T-helper 1 cell (primary cell): ENCODE measurements around the gene C1QTNF1.

Experiments used
- DNase-seq, 5 donors: peaks; one replicate each; pipeline ENCODE4 v3.0.0-alpha.2; 2012 to 2020

The C1QTNF1 gene

DNA sequence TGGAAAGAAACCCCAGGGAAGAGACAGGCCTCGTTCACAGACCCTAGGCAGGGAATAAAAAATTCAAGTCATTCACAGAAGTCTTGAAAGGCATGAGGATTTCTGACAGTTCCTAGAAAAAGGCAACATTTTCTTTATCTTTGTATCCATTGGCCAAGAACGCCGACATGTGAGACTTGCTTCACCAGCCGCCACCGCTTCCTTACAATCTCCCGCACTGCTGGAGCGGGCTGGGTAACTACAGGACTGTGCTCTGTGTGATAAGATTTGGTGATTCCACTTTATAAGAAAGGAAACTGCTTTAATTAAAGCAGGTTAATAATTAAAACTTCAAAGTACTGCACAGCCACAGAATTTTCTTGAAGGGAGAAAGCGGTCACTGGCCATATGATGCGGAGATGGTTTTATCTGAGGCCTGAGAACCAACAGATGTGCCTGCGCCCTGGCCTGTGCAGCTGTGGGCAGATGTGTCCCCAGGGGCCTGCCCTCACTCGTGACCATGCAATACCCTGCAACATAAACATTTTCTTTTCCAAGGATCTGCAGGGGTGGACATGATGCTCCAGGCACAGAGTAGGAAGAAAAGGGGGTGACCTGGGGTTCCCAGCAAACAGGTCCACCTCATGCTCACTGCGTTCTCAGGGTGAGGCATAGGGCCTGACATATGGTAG, 31.3 kb upstream of the C1QTNF1 start:
- no peak for DNase-seq

DNA sequence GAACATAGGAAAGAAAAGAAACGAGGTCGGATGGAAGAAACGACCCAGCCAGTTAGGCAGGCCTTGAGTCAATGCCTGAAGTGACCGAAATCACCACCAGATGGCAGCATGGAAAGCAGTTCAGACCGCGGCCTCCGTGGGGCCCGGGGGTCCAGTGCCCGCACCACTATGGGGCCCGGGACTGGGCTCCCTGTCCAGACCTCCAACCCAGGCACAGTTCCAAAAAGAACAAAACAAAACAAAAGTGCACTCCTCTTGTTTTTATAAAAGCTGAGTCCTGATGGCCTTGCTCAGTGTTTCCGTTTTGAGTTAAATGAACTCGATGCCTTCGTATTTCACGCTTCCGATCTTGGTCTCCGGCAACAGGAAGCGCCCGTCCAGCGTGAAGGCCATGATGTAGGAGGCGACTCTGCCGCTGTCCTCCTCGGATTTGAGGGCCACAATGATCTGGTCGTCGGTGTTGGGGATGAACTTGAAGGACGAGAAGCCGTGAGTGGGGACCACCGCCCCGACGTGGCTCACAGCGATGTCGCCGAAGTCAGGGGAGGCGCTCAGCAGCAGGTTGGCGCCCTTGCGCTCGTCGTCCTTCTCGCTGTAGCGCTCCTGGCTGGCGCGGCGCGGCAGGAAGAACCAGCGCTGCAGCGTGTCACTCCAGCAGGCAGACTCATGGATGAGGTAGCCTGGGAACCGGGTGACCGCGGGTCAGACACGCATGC, 30.6 kb upstream of the C1QTNF1 start:
- peak in 3 of 5 donors; percentile 26 to 39 (median 32) for DNase-seq

DNA sequence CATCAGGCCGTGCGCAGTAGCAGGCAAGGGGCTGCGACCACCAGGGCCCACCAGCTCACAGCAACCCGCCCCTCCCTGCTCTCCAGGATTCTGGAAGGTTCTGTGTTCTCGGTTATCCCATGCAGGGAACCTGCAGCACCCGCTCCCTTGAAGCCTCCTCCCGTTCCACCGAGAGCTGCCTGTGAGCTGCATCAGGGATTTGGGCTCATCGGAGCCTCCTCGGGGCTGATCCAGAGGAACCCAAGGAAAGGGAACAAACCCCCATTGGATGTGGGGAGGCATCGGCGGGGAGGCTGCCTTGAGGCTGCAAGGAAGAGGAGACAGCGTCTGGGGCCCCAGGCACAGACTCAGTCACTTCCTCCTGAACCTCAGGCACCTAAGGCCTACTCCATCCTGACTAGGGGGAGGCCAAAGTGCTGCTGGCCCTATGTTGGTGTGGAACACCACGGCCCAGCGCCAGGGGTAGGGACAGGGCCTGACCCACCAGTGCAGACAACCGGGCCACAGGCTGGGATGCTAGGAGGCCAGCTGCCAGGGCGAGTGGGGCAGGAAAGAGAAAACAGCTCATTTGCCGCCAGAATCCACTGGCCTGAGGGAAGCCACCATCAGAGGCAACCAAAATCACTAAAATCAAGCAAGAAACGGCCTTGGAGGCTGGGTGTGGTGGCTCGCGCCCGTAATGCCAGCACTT, 29.8 kb upstream of the C1QTNF1 start:
- no peak for DNase-seq

DNA sequence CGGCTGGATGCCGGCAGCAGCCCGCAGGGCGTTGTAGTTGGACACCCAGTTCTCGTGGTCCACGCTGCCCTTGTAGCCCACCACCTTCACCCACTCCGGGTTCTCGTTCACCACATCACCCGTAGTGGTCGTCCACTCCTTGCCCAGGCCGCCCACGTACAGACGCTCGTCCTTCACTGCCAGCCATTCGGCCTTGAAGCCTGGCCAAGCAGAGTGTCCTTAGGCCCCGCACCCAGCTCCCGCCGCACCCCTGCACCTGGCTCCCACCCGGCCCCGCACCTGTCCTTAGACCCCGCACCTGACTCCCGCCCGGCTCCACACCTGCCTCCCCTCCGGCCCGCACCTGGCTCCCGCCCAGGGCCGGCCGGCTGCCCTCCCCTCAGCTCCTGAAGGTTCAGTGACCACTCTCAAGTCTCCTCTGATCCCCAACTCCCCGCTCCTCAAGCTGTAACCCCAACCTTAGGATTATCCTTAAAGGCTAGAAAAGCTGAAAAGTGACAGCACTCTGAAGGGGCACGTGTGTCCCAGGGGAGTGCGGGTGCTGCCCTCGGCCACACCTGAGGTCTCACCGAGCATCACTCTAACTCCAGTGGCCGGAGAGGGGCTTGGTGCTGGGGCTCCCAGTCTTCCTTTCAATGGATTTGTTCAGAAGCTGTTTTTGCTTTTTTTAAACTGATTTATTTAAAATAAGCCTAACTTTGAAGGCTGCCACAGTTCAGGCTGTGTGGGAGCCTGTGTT, 28.8 kb upstream of the C1QTNF1 start:
- DNase-seq: peak in 1 of 5 donors; percentile 10

DNA sequence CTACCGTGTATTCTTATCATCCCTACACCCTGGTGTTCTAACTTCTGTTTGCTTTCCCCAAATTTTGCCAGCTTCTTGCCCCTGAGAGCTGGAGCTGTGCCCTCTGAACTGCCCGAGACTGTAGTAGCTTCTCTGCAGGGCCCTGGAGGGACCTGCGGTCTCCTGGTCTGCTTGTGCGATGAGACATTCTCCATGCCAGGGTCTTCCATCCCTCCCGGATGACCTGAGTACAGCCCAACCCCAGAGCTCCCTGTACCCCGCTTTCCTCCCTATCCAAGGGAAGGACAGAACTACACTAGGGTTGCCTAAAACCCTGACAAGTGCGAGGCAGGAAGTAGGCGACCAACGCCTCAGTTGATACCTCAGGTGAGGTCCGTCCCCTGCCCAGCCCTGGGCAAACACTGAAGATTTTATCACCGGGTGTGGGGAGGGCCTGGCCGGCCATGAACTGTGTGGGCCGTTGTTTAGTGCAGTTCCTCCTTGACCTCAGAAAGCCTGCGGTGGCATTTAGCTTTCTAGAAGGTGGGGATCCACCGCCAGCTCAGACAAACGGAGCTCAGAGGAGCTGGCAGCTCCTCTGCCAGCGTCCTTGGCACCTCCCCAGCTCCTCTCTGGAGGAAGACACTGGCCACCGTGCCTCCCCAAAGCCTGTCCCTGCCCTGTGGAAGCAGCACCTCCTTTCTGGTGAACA, 28.1 kb upstream of the C1QTNF1 start:
- DNase-seq: no peak

DNA sequence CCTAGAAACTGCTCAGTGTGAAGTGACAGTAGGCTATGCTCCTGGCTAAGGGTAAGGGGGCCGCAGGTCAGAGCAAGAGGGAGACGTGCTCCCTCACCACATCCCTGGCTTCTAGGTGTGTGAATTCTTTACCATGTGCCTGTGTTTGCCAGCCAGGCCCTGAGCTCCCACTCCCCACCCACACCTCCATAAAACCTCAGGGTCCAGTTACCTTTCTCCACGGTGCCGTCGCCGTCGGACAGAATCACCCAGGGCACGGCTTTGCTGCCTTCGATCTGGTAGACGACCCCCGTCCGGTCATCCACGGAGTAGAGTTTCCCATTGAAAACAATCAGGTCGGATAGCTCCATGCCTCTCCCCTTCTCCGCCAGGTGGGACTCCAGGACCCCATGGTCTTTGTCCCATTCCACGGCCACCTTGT, 27.2 kb upstream of the C1QTNF1 start:
- no peak for DNase-seq

DNA sequence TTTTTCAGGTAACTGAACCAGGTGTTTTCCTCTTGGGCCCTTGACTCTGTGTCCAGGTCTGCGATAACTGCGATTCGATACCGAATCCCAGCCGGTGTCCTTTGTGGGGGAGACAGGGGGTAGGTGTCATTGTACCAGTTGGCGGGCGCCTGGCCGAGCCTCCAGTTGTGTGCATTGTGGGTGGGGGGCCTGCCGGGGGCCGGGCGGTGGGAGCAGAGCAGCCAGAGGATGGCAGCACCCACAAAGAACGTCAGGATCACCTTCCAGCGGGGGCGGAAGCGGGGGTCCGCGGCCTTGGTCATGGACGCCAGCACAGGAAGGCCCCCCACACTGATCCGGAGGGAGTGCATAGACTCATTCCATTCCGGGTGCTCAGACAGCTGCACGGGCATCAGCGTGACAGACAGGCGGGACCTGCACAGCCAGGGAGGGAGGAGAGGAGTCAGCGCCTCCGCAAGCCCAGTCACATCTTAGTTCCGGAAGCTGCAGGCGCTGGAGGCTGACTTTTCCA, 26.7 kb upstream of the C1QTNF1 start:
- no peak for DNase-seq

DNA sequence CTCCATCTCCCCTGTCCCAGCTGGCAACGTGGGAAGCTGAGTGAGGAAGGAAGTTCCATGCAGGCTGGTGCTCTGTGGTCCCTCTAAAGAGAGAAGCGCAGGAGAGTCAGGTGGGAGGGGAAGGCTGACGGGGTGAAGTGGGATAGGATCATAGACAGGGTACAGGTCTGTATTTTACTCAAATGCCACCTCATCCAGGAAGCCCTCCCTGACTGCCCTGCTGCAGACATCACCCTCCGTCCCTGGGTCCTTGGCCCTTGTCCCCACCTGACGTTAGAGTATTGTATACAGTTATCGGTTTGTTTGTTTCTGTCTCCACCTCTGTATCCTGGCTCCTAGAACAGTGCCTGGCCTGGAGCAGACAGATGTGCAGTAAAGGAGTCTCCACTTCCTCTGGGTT, 26.1 kb upstream of the C1QTNF1 start:
- DNase-seq: no peak

DNA sequence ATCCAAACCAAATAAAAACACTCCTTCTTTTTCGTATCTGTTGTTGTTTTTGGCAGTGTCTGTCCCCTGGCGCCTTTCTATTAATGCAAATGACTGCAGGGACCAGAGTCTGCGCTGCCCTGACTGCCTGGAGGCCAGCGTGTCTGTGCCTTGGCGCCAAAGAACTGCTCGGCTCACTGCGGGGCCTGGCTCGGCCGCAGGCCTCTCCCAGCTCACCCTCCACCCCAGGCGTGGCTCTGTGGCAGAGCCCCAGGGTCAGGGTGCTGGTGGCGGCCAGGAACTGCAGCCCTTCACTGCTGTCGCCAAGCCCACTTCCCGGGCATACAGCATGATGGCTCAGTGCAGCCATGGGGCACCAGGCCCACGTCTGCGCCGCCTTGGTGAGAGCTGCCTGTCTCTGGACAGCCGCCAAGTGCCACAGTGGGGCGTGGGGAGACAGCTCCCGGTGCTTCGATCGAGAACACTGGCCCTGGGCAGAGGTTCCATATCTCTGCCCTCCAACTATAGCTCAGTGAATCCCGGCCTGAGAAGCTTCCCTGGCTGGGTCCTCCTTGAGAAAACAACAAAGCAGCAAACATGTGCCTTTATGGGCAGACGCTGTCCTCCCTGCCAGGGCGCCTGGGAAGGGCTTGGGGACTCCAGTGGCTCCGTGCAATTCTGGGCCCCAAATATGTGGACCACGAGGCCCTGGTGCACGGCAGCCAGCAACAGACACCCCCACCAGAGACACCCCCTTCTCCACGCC, 25.5 kb upstream of the C1QTNF1 start:
- no peak for DNase-seq

DNA sequence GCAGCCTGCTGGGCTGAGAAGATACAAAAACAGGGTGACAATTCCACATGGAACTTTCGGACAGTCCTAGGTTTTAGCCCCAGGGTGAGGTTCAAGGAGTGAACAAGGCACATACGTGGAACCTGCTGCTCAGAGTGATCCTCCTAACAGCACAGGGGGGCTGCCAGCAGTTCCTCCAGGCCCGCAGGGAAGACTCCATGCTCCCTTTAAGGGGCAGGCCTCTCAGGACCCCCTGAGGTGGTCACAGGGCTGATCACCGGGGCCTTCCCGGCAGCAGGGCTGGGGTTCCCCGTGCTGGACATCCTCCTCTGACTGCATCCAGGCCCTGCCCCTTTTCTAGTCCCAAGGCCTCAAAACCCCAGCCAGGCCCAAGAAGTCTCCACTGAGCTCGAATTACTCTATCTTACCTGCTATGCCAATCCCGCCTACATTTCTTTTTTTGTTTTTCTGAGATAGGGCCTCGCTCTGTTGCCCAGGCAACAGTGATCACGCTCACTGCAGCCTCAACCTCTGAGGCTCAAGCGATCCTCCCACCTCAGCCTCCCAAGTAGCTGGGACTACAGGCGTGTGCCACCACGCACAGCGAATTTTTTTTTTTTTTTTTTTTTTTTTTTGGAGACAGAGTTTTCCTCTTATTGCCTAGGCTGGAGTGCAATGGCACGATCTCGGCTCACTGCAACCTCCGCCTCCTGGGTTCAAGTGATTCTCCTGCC, 24.8 kb upstream of the C1QTNF1 start:
- DNase-seq: no peak

DNA sequence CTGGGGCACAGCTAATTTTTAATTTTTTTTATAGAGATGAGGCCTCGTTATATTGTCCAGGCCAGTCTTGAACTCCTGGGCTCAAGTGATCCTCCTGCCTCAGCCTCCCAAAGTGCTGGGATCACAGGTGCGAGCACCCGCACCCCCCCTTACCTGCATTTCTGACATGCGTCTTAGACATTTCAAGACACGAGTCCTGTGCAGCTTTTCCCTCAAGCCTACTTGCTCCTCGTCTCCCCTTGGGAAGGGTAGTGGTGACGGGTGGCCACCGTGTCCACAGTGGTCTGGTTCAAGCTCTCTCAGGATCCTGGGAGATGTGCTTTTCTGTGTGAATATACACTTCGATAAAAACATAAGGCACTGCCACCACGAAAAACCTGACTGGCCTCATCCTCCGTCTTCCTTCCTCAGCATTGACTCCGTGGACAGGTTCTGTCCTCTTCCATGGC, 24.0 kb upstream of the C1QTNF1 start:
- no peak for DNase-seq

DNA sequence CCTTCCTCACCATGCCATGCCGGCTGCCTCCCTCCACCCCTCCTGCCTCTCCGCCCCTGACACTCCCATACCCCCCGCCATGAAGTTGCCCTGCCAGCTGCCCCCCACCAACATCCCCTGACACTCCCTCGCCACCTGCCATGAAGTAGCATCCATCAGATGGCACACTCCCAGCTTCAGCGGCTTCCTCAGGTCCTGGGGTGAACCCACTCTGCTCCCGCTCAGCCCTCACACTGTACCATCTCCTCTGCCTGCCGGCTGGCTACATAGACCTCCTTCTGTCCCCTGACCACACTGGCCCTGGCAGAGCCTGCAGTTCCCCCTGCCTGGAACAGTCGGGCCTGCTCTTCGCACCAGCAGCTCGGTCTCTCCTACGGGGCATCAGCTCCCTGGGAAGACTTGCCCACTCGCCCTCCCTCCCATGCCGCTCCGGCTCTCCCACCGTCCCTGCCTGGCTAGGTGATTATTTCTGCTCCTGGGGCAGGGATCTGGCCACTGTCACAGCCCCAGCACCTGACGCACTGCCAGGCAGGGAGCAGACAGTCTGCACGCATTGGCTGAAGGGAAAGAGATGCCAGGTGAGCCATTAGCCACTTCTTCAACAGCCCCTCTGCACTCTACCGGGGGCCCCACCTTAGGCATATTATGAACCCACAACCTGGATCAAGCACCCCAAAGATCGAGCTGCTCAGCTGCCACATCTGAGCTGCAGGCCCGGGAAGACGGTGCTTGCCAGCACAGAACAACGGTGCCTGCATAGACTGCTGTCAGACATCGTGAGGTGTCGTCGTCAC, 23.4 kb upstream of the C1QTNF1 start:
- no peak for DNase-seq

DNA sequence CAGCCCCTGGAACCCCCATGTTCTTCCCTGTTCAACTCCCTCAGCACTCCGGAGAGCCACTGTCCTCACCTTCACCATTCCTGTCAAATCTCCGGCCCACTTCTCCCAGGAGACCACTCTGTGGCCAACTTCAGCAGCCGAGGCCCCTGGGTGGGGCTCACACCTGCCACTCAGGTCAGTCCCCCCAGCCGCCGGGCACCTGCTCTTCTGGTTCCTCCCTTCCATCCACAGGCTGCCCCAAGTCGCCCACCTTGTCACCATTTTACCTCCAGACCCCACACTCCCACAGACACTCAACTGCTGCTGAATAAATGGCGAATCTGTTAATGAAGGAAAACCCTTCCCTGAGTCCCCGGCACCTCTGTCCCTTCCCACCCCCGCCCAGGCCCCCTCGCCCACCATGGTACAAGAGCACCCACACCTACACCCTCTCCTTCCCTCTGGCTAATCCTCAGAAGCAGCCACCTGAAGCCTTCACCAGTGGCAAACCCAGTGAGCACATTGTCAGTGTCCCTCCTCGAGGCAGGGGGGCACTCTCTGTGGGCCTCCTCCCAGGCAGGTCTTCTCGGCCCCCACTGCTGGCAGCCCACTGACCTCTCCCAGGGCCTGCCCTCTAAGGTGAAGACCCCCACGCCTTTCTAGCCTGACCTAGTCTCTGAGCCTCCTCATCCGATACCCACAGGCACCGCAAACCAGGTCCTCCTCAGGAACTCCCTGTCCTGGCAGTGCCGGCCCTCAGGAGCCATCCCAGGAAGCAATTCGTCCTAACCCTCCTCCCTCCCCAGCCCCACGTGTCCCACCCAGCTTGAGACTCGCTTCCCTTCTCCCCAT, 22.6 kb upstream of the C1QTNF1 start:
- DNase-seq: no peak

DNA sequence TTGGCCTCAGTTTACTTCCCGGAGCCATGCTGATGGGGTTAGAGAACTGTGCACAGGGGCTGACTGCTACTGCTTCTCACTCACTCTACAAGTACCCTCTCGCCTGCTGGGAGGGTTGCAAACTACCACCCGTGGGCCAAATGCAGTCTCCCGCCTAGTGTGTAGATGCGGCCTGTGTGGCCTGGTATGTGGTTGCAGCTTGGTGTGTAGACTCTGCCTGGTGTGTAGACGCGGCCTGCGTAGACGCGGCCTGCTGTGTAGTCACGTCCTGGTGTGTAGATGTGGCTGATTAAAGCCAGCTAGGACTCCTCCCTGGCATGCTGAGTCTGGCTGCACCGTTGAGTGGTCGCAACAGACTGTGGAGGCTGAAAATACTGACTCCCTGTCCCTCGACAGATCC, 21.7 kb upstream of the C1QTNF1 start:
- DNase-seq: no peak

DNA sequence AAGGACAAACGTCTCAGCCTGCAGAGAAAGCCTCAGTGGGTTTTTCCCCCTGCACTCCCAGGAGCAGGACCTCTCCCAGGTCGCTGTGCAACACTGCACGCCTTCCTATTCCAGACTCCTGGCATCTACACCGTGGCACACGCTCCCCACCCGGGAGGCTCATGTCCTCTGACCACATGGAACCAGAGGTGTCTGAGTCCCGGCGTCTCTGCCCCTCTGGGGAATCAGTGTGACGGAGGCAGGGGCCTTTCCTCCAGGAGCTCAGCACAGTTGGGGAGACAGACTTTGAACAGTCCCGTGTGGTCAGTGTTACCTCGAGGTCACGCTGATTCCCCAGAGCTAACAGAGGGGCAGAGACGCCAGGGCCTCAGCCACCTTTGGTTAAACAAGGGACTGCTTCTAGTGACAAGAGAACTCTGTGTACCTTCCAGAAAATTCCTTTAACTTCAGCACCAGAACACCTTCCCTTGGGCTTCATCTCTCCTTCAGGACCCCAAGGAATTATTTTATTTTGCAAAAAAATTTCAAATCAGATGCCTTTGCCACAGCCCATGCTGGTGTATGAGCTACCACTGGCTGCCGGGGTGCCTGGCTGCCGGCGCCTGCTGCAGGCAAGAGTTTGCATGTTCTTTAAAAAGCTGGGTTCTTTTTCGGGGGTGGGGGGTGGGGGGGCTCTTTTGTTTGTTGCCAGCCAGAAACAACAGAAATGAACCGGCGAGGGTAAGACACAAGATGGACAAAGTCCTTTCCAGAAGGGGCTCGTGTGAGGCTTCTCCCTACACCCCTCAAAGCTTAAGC, 21.0 kb upstream of the C1QTNF1 start:
- no peak for DNase-seq

DNA sequence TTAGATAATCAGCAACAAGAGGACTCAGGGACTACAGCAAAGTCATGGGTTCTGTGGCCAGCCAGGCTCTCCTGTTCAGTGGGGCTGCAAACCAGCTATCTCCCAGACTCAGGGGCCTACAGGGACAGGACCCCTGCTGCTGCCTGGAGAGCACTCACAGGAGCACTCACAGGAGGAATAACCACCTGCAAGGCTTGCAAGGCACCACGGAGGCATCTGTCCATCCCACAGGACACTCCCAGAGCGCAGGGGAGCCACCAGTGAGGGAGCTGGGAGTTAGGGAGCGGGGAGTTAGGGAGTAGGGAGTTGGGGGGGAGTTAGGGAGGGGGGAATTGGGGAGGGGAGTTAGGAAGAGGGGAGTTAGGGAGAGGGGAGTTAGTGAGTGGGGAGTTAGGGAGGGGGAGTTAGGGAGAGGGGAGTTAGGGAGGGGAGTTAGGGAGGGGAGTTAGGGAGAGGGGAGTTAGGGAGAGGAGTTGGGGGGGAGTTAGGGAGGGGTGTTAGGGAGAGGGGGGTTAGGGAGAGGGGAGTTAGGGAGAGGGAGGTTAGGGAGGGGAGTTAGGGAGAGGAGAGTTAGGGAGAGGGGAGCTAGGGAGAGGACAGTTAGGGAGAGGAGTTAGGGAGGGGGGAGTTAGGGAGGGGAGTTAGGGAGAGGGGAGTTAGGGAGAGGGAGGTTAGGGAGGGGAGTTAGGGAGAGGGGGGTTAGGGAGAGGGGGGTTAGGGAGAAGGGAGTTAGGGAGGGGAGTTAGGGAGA, 20.1 kb upstream of the C1QTNF1 start:
- DNase-seq: no peak

DNA sequence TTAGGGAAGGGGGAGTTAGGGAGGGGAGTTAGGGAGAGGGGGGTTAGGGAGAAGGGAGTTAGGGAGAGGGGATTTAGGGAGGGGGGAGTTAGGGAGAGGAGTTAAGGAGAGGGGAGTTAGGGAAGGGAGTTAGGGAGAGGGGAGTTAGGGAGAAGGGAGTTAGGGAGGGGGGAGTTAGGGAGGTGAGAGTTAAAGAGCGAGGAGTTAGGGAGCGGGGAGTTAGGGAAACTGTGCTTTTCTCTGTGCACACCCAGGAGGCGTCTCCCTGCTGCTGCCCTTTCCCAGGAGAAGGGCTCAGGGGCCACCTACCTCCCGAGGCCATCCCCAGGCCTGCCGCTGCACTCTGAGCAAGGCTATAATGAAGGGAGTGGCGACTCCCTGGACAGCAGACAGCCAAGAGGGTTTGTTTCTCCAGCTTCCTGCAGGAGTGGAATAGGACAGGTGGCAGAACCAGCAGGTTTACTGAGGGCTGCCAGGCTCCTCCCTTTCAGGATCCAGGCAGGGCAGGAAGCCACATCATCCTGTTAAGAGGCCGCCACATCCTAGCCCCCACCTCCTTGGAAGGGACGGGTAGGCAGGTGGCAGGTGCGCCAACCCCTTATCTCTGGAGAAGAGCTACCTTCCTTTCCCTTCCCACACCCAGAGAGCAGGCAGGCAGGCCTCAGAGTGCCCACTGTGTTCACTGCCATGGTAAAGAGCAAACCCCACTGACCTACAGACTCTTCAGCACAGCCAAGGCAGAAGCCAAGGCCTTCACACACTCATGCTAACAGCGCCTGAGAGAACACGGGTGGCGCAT, 18.7 kb upstream of the C1QTNF1 start:
- no peak for DNase-seq
